HL-60 (cell line): ENCODE results near the gene CSNK1G1.

ENCODE experiments used
- DNase-seq, 2 experiments: peaks; one replicate each; pipeline ENCODE4 v3.0.0-alpha.2; 2010 to 2020; ENCODE audit warnings: low read depth in 1 of 2, low spot score in 1 of 2
- H3K27ac ChIP-seq: fragments of 250-450 bp; sonication (Bioruptor Pico); replicated peaks from 2 replicates; pipeline ENCODE4 v1.5.1; 2020; ENCODE audit warnings: mild to moderate bottlenecking, moderate library complexity
- H3K27me3 ChIP-seq: fragments of 250-450 bp; sonication (Bioruptor Pico); 2 replicates; pipeline ENCODE4 v1.5.1; 2021; ENCODE audit warnings: mild to moderate bottlenecking, moderate library complexity; ENCODE audit not compliant: insufficient read depth, poor library complexity, severe bottlenecking
- H3K4me3 ChIP-seq: replicated peaks from 2 replicates; pipeline ENCODE4 v1.5.1; 2011; ENCODE audit warnings: mild to moderate bottlenecking, control low read depth, low read length; ENCODE audit not compliant: insufficient read depth
- GABPA ChIP-seq: IDR thresholded peaks from 2 replicates; pipeline ENCODE4 v1.6.1; 2012; ENCODE audit warnings: low read depth
- POLR2AphosphoS5 ChIP-seq: IDR thresholded peaks from 2 replicates; pipeline ENCODE4 v1.6.1; 2012; ENCODE audit warnings: low read depth
- SPI1 ChIP-seq: IDR thresholded peaks from 2 replicates; pipeline ENCODE4 v1.6.1; 2012; ENCODE audit warnings: low read depth, mild to moderate bottlenecking, borderline replicate concordance
- TF ChIP-seq, protein P1 (sequence below): IDR thresholded peaks from 2 replicates; pipeline ENCODE4 v1.6.1; 2012; ENCODE audit warnings: low read depth; ENCODE audit not compliant: insufficient replicate concordance
- TF ChIP-seq, protein P2 (sequence below): IDR thresholded peaks from one replicate; pipeline ENCODE4 v1.5.1; 2011; ENCODE audit warnings: low read length, control low read depth, inconsistent platforms; ENCODE audit not compliant: insufficient read depth

CSNK1G1 gene

DNA sequence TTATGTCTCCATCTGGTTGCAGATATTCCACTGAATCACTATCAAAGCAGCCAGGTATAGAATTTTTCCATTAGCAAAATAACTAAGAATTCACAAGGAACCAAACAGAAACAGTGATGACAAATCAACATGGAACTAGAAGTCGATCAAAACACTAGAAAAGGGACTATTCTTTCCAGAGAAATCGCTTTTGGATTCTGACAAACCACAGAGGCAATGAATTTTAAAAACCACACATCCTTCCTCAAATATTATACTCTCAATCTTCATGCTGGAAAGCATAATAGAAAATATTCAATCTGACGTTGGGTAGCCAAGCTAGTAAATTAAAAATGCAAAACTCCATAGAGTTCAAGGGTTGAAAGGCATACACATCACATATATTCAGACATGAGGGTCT is 99.9 kb downstream of the CSNK1G1 start:
- no peak for DNase-seq
- H3K27me3 ChIP-seq = no peaks in the 10 kb centered on the region

DNA sequence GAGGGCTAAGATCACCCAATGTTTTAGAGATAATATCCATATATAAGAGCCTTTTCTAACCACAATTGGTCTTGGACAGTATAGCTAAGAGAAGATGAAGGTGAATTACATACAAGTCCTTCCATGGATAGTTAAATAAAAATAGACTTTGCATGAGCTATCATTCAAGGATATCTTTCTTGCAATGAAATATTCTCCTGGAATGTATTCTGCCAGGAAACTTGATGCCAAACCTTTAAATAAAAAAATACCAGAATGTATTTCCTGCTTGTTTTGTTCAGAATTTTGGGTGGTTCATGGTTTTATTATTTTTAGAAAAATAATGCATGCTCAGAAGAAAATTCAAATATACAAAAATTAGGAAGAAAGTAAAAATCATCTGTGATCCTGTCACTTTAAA is 104.3 kb downstream of the CSNK1G1 start:
- Histone ChIP-seq H3K4me3 (no peak overlapping the region), H3K27ac (no peak overlapping the region), H3K27me3 (no peaks in the 10 kb centered on the region)
- TF ChIP-seq, protein P1, sequence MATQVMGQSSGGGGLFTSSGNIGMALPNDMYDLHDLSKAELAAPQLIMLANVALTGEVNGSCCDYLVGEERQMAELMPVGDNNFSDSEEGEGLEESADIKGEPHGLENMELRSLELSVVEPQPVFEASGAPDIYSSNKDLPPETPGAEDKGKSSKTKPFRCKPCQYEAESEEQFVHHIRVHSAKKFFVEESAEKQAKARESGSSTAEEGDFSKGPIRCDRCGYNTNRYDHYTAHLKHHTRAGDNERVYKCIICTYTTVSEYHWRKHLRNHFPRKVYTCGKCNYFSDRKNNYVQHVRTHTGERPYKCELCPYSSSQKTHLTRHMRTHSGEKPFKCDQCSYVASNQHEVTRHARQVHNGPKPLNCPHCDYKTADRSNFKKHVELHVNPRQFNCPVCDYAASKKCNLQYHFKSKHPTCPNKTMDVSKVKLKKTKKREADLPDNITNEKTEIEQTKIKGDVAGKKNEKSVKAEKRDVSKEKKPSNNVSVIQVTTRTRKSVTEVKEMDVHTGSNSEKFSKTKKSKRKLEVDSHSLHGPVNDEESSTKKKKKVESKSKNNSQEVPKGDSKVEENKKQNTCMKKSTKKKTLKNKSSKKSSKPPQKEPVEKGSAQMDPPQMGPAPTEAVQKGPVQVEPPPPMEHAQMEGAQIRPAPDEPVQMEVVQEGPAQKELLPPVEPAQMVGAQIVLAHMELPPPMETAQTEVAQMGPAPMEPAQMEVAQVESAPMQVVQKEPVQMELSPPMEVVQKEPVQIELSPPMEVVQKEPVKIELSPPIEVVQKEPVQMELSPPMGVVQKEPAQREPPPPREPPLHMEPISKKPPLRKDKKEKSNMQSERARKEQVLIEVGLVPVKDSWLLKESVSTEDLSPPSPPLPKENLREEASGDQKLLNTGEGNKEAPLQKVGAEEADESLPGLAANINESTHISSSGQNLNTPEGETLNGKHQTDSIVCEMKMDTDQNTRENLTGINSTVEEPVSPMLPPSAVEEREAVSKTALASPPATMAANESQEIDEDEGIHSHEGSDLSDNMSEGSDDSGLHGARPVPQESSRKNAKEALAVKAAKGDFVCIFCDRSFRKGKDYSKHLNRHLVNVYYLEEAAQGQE = no peak
- TF ChIP-seq GABPA = no peak
- TF ChIP-seq POLR2AphosphoS5 = no peak
- TF ChIP-seq SPI1 = no peak
- no peak for DNase-seq

More for the DNA sequence above, 99.9 kb downstream of the CSNK1G1 start:
- TF ChIP-seq GABPA (no peak), SPI1 (no peak), POLR2AphosphoS5 (no peak)
- TF ChIP-seq, protein P2, sequence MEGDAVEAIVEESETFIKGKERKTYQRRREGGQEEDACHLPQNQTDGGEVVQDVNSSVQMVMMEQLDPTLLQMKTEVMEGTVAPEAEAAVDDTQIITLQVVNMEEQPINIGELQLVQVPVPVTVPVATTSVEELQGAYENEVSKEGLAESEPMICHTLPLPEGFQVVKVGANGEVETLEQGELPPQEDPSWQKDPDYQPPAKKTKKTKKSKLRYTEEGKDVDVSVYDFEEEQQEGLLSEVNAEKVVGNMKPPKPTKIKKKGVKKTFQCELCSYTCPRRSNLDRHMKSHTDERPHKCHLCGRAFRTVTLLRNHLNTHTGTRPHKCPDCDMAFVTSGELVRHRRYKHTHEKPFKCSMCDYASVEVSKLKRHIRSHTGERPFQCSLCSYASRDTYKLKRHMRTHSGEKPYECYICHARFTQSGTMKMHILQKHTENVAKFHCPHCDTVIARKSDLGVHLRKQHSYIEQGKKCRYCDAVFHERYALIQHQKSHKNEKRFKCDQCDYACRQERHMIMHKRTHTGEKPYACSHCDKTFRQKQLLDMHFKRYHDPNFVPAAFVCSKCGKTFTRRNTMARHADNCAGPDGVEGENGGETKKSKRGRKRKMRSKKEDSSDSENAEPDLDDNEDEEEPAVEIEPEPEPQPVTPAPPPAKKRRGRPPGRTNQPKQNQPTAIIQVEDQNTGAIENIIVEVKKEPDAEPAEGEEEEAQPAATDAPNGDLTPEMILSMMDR = no peak
- TF ChIP-seq, protein P1 = no peak
- Histone ChIP-seq H3K27ac (no peak overlapping the region), H3K4me3 (no peak overlapping the region)

DNA sequence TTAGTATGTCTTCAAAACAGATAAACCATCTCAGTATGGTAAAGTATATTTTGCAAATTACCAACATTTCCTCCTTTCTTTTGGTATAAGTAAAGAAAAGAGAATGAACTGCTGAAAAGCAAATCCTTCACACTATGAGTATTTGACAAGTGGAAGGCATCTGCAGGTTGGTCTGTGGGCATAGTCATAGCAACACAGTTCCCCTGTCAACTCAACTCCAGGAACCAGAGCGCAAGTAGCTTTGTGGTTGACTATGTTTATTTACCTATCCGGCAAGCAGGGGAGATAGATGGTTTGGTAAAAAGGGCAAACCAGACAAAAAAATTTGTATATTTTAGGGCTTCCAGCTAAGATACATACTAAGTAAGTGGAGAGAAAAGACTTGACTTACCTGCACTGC is 104.9 kb downstream of the CSNK1G1 start:
- H3K27ac ChIP-seq = no peak overlapping the region
- H3K4me3 ChIP-seq = no peak overlapping the region
- TF ChIP-seq GABPA = no peak
- no peak for TF ChIP-seq POLR2AphosphoS5
- TF ChIP-seq, protein P1 = no peak
- TF ChIP-seq SPI1 = no peak
- TF ChIP-seq, protein P2 = no peak
- DNase-seq = no peak
- no peaks in the 10 kb centered on the region for H3K27me3 ChIP-seq
